CD14-positive monocyte (primary cell): ENCODE data around the gene MKNK1. TPM values are rescaled to one million over a fixed set of nuclear protein-coding genes. Genes with fewer than 3 reads are reported as not detected.

Source experiments
- DNase-seq, 3 donors: peaks; one replicate each; pipeline ENCODE4 v3.0.0-alpha.2; 2011 to 2022
- H2AFZ ChIP-seq: 2 replicates; pipeline ENCODE4 v1.6.0; 2012; ENCODE audit warnings: mild to moderate bottlenecking, low read depth, low read length, inconsistent platforms; ENCODE audit not compliant: insufficient read depth, poor library complexity, severe bottlenecking
- H3K27ac ChIP-seq, 2 donors: 1 replicate in 1 of 2; 2 replicates in 1 of 2; pipeline ENCODE4 v1.5.1; 2012 to 2013; ENCODE audit warnings: low read length in 2 of 2, control low read depth in 1 of 2, inconsistent platforms in 1 of 2, low read depth in 1 of 2, mild to moderate bottlenecking in 1 of 2
- H3K27me3 ChIP-seq, 2 donors: one replicate each; pipeline versions ENCODE4 v1.6.0 to v1.6.1; 2011 to 2013; ENCODE audit warnings: low read length in 2 of 2; ENCODE audit not compliant: control insufficient read depth in 2 of 2, insufficient read depth in 2 of 2
- H3K36me3 ChIP-seq, 2 donors: replicated peaks in 1 of 2; 1 replicate in 1 of 2; 2 replicates in 1 of 2; pipeline versions ENCODE4 v1.5.1 to v1.6.1; 2012 to 2013; ENCODE audit warnings: low read length in 2 of 2, control low read depth in 1 of 2, inconsistent platforms in 1 of 2, mild to moderate bottlenecking in 1 of 2; ENCODE audit not compliant: insufficient read depth in 2 of 2, control insufficient read depth in 1 of 2
- H3K4me1 ChIP-seq, 2 donors: 1 replicate in 1 of 2; 2 replicates in 1 of 2; pipeline versions ENCODE4 v1.5.1 to v1.6.1; 2012 to 2013; ENCODE audit warnings: low read length in 2 of 2, control low read depth in 1 of 2, inconsistent platforms in 1 of 2, mild to moderate bottlenecking in 1 of 2, moderate library complexity in 1 of 2; ENCODE audit not compliant: insufficient read depth in 2 of 2, control insufficient read depth in 1 of 2
- H3K4me2 ChIP-seq: replicated peaks from 2 replicates; pipeline ENCODE3; 2012; ENCODE audit warnings: low read length, moderate library complexity, mild to moderate bottlenecking; ENCODE audit not compliant: poor library complexity, severe bottlenecking; ENCODE audit errors: extremely low read depth
- H3K4me3 ChIP-seq, 3 experiments: fragments of 200-600 bp in 1 of 3; sonication (generic) in 1 of 3; replicated peaks in 1 of 3; 1 replicate in 2 of 3; 2 replicates in 1 of 3; pipeline ENCODE4 v1.5.1; 2011 to 2013; ENCODE audit warnings: low read length in 3 of 3, mild to moderate bottlenecking in 3 of 3, control low read depth in 2 of 3, low read depth in 2 of 3, inconsistent platforms in 1 of 3, moderate library complexity in 1 of 3
- H3K79me2 ChIP-seq: 2 replicates; pipeline ENCODE4 v1.6.0; 2012; ENCODE audit warnings: mild to moderate bottlenecking, control low read depth, inconsistent platforms, low read length, moderate library complexity; ENCODE audit not compliant: insufficient read depth
- H3K9ac ChIP-seq: 2 replicates; pipeline ENCODE4 v1.6.0; 2017; ENCODE audit warnings: low read length, mild to moderate bottlenecking; ENCODE audit not compliant: insufficient read depth, poor library complexity, severe bottlenecking
- H3K9me3 ChIP-seq, 2 donors: replicated peaks in 1 of 2; 1 replicate in 1 of 2; 2 replicates in 1 of 2; pipeline versions ENCODE4 v1.5.1 to v1.6.1; 2012 to 2013; ENCODE audit warnings: low read length in 2 of 2, control low read depth in 1 of 2; ENCODE audit not compliant: control insufficient read depth in 1 of 2, insufficient read depth in 1 of 2
- H4K20me1 ChIP-seq: 2 replicates; pipeline ENCODE4 v1.6.0; 2012; ENCODE audit warnings: mild to moderate bottlenecking, low read length, control low read depth, moderate library complexity; ENCODE audit not compliant: insufficient read depth
- H3K27ac Mint-ChIP-seq, 7 donors: one replicate each; pipeline ENCODE4 v1.8.0; 2020; ENCODE audit warnings: mild to moderate bottlenecking in 7 of 7, mixed read lengths in 7 of 7, moderate library complexity in 6 of 7, inconsistent platforms in 2 of 7
- H3K27me3 Mint-ChIP-seq, 3 donors: one replicate each; pipeline ENCODE4 v1.8.0; 2021 to 2022; ENCODE audit warnings: low read depth in 3 of 3, mild to moderate bottlenecking in 3 of 3, mixed read lengths in 3 of 3, moderate library complexity in 3 of 3, inconsistent platforms in 1 of 3
- H3K36me3 Mint-ChIP-seq, 2 donors: one replicate each; pipeline ENCODE4 v1.8.0; 2020; ENCODE audit warnings: mixed read lengths in 2 of 2, inconsistent platforms in 1 of 2, mild to moderate bottlenecking in 1 of 2
- H3K4me1 Mint-ChIP-seq: one replicate; pipeline ENCODE4 v1.8.0; 2020; ENCODE audit warnings: mild to moderate bottlenecking, mixed read lengths
- H3K4me3 Mint-ChIP-seq, 2 donors: one replicate each; pipeline ENCODE4 v1.8.0; 2020; ENCODE audit warnings: mild to moderate bottlenecking in 2 of 2, mixed read lengths in 2 of 2, moderate library complexity in 1 of 2
- H3K9me3 Mint-ChIP-seq, 7 donors: one replicate each; pipeline ENCODE4 v1.8.0; 2020 to 2022; ENCODE audit warnings: mixed read lengths in 7 of 7, mild to moderate bottlenecking in 6 of 7, moderate library complexity in 6 of 7, inconsistent platforms in 2 of 7
- WGBS: methylation state at CpG from one replicate; pipeline ENCODE4 v1.1.5; 2013; ENCODE audit warnings: missing lambda C conversion rate; ENCODE audit not compliant: insufficient coverage; 5-methylcytosine and 5-hydroxymethylcytosine counted together
- intact Hi-C, 2 donors: fragments of 100-400 bp; cut with micrococcal nuclease; formaldehyde crosslinking; loops; one replicate each; pipeline versions ENCODE4 v1.15.0 to v1.15.1; 2023
- polyA plus RNA-seq, 3 donors: library from polyadenylated mRNA; depleted of rRNA in 1 of 3; unstranded in 2 of 3; stranded (reverse) in 1 of 3; fragments of 300-500 nt in 2 of 3; fragments of >200 nt in 1 of 3; fragmentation: Illumina TruSeq in 2 of 3; gene quantifications; 1 replicate in 2 of 3; 2 replicates in 1 of 3; pipeline ENCODE4 v1.2.3, GENCODE V29; 2012 to 2021
- TF ChIP-seq, protein P1 (sequence below): fragments of 200-600 bp; IDR thresholded peaks from one replicate; pipeline ENCODE4 v1.8.0; 2022; ENCODE audit warnings: antibody characterized with exemption, mild to moderate bottlenecking

The MKNK1 gene
- polyA plus RNA-seq, 3 donors: 38.2 to 144 (median 38.6) TPM

DNA sequence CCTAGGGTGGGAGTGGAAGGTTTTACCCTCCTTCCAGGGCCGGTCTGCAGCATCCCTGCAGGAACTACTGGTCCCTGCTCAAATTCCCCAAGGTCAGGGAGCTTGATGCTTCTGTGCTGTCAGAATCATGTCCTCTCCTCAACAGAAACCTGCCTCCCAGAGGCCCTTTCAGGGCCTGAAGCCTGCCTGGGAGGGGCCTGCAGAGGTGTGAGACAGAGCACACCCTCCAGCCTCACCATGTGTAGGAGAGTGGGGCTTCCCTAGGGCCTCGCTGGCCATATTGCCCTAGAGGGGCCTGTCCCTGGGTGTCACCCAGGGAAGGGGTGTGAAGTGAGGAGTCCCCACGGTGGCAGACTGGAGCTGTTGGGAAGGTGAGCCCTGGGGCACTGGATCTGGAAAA is 73.8 kb downstream of the MKNK1 start:
- Mint-ChIP-seq H3K27ac (no peak overlapping the region), H3K27me3 (peaks cover 48 to 80% (median 51%) of the 10 kb centered on the region in 3 donors), H3K9me3 (peaks cover 0 to 6% (median 1%) of the 10 kb centered on the region in 7 donors), H3K36me3 (peaks cover 0 to 4% of the 10 kb centered on the region in 2 donors), H3K4me3 (peak overlapping the region in 1 of 2 donors; percentile 2), H3K4me1 (peaks cover 5% of the 10 kb centered on the region)
- 50% methylated on average over 1 of the region's 3 CpGs for WGBS
- Histone ChIP-seq H4K20me1 (no peaks in the 10 kb centered on the region), H3K4me2 (no peak overlapping the region), H3K9ac (no peak overlapping the region), H3K36me3 (no peaks in the 10 kb centered on the region), H3K9me3 (no peaks in the 10 kb centered on the region), H3K27me3 (peaks cover 15 to 56% of the 10 kb centered on the region in 2 donors), H3K27ac (no peak overlapping the region), H3K79me2 (no peaks in the 10 kb centered on the region), H2AFZ (no peak overlapping the region), H3K4me3 (no peak overlapping the region), H3K4me1 (peaks cover 3 to 6% of the 10 kb centered on the region in 2 donors)
- no peak for DNase-seq
- intact Hi-C loops: loop anchor here in 1 of 2 donors (10.0 kb wide), 1 partner anchor 194 kb away; no protein-coding TSS in a partner anchor
- TF ChIP-seq, protein P1, sequence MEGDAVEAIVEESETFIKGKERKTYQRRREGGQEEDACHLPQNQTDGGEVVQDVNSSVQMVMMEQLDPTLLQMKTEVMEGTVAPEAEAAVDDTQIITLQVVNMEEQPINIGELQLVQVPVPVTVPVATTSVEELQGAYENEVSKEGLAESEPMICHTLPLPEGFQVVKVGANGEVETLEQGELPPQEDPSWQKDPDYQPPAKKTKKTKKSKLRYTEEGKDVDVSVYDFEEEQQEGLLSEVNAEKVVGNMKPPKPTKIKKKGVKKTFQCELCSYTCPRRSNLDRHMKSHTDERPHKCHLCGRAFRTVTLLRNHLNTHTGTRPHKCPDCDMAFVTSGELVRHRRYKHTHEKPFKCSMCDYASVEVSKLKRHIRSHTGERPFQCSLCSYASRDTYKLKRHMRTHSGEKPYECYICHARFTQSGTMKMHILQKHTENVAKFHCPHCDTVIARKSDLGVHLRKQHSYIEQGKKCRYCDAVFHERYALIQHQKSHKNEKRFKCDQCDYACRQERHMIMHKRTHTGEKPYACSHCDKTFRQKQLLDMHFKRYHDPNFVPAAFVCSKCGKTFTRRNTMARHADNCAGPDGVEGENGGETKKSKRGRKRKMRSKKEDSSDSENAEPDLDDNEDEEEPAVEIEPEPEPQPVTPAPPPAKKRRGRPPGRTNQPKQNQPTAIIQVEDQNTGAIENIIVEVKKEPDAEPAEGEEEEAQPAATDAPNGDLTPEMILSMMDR: no peak

DNA sequence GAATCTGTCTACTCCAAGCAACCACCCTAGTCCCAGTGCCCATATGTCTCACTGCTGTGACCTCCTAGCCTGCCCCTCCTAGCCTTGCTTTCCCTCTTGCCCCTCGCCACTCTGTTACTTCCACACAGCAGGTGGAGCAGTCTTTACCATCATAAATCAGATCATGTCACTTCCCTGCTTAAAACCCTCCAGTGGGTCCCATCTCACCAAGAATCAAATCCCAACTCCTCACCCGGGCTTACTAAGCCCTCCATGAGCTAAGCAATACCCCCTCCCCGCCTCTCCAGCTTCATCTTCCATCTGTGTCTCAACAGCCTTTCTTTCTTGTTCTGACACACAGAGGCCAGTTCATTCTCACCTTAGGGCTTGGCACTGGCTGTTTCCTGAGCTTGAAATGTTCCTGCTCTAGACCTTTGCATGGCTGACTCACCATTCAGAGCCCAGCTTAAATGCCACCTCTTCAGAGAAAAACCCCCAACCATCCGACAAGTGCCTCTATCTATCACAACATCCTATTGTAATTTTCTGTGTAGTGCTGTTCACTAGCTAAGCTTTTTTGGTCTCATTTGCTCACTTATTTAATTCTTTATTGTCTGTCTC is 74.9 kb downstream of the MKNK1 start:
- Histone ChIP-seq H3K27me3 (peaks cover 10 to 51% of the 10 kb centered on the region in 2 donors), H3K36me3 (no peaks in the 10 kb centered on the region), H3K4me2 (no peak overlapping the region), H3K9me3 (no peaks in the 10 kb centered on the region), H3K9ac (no peak overlapping the region), H3K27ac (no peak overlapping the region), H3K4me1 (peaks cover 3 to 6% of the 10 kb centered on the region in 2 donors), H4K20me1 (no peaks in the 10 kb centered on the region), H2AFZ (no peak overlapping the region), H3K4me3 (no peak overlapping the region), H3K79me2 (no peaks in the 10 kb centered on the region)
- TF ChIP-seq, protein P1: no peak
- peaks cover 40 to 80% (median 48%) of the 10 kb centered on the region in 3 donors for H3K27me3 Mint-ChIP-seq
- peaks cover 5% of the 10 kb centered on the region for H3K4me1 Mint-ChIP-seq
- no peak for DNase-seq
- WGBS: 72% methylated on average over 4 of the region's 4 CpGs
- peak overlapping the region in 1 of 2 donors; percentile 66 for H3K4me3 Mint-ChIP-seq
- peaks cover 0 to 6% (median 1%) of the 10 kb centered on the region in 7 donors for H3K9me3 Mint-ChIP-seq
- intact Hi-C loops: loop anchor here (2.0 to 10.0 kb wide), 4 partner anchors 84 to 197 kb away; no protein-coding TSS in a partner anchor
- H3K36me3 Mint-ChIP-seq: peaks cover 0 to 4% of the 10 kb centered on the region in 2 donors
- no peak overlapping the region for H3K27ac Mint-ChIP-seq
